ENCODE results near the gene PLD1. TPM values are rescaled to one million over a fixed set of nuclear protein-coding genes. Genes with fewer than 3 reads are reported as not detected.

Gene PLD1
- total RNA-seq, 2 donors from 2014 or later: 9.5 to 15.9 TPM

- Histone ChIP-seq H3K36me3 (ENCODE audit: control insufficient read depth, insufficient read depth, low read length) (no peaks in the 10 kb centered on the region), H3K9ac (ENCODE audit: extremely low read depth, low read length, poor library complexity, severe bottlenecking) (no peak overlapping the region), H3K9me3 (ENCODE audit: control insufficient read depth, low read length) (peaks cover 19% of the 10 kb centered on the region), H3K4me1 (ENCODE audit: control insufficient read depth, insufficient read depth, low read length) (peaks cover 3% of the 10 kb centered on the region), H3K27me3 (ENCODE audit: control insufficient read depth, insufficient read depth, low read length, poor library complexity, severe bottlenecking) (no peaks in the 10 kb centered on the region), H3K27ac (ENCODE audit: low read depth, low read length) (no peak overlapping the region), H3K4me3 (ENCODE audit: low read length) (no peak overlapping the region)
- H3K4me1 Mint-ChIP-seq: peaks cover 23% of the 10 kb centered on the region
- no peak overlapping the region for H3K27ac Mint-ChIP-seq
- DNase-seq: no peak
- peaks cover 21% of the 10 kb centered on the region for H3K36me3 Mint-ChIP-seq (ENCODE audit: low read depth)
- no peak overlapping the region for H3K4me3 Mint-ChIP-seq
- WGBS, 2 experiments (ENCODE audit: insufficient coverage in 1 of 2, insufficient read length in 1 of 2): 86% methylated on average over 2 of the region's 2 CpGs; no CpG with 5 or more reads in 1 of the 2 experiments
- H3K27me3 Mint-ChIP-seq (ENCODE audit: insufficient read depth): peaks cover 2% of the 10 kb centered on the region
- peaks cover 32% of the 10 kb centered on the region for H3K9me3 Mint-ChIP-seq
- TF ChIP-seq CTCF (conservative IDR thresholded peaks at IDR 0.05): no peak
Measured at GRCh38 chr3:171622126-171622525, 188.2 kb downstream of the PLD1 start.

- Mint-ChIP-seq H3K27ac (no peak overlapping the region), H3K27me3 (ENCODE audit: insufficient read depth) (peaks cover under 1% of the 10 kb centered on the region), H3K9me3 (peaks cover 37% of the 10 kb centered on the region), H3K4me3 (no peak overlapping the region), H3K4me1 (peaks cover 23% of the 10 kb centered on the region), H3K36me3 (ENCODE audit: low read depth) (peaks cover 30% of the 10 kb centered on the region)
- Histone ChIP-seq H3K27me3 (ENCODE audit: control insufficient read depth, insufficient read depth, low read length, poor library complexity, severe bottlenecking) (no peaks in the 10 kb centered on the region), H3K9me3 (ENCODE audit: control insufficient read depth, low read length) (peaks cover 29% of the 10 kb centered on the region), H3K27ac (ENCODE audit: low read depth, low read length) (no peak overlapping the region), H3K36me3 (ENCODE audit: control insufficient read depth, insufficient read depth, low read length) (no peaks in the 10 kb centered on the region), H3K4me3 (ENCODE audit: low read length) (no peak overlapping the region), H3K9ac (ENCODE audit: extremely low read depth, low read length, poor library complexity, severe bottlenecking) (no peak overlapping the region), H3K4me1 (ENCODE audit: control insufficient read depth, insufficient read depth, low read length) (peaks cover 3% of the 10 kb centered on the region)
- no peak for DNase-seq
- WGBS, 2 experiments (ENCODE audit: insufficient coverage in 1 of 2, insufficient read length in 1 of 2): 100% methylated on average over 1 of the region's 1 CpG; no CpG with 5 or more reads in 1 of the 2 experiments
- no peak for TF ChIP-seq CTCF (conservative IDR thresholded peaks at IDR 0.05)
Measured at GRCh38 chr3:171620825-171621434, 189.4 kb downstream of the PLD1 start.

DNA sequence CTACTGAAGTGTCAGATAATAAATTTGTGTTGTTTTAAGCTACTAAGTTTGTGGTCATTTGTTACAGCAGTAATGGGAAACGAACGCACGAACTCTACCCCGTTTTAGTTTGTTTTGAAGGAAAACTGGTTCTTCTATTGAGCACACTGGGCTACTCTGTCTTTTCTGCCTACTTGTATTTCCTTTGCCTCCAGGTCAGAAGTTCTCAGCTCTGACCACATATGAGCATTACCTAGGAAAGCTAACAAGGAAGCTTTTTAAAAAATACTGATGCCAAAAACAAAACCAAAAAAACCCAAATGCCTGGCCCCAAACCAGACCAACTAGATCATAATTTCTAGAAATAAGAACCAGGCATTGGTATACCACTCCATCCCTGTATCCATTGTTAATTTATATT lies 193.5 kb downstream of the PLD1 start:
- H3K4me3 Mint-ChIP-seq: no peak overlapping the region
- H3K9me3 ChIP-seq (ENCODE audit: control insufficient read depth, low read length): peaks cover 14% of the 10 kb centered on the region
- no peak overlapping the region for H3K27ac Mint-ChIP-seq
- H3K4me3 ChIP-seq (ENCODE audit: low read length): no peak overlapping the region
- H3K4me1 Mint-ChIP-seq: peaks cover 26% of the 10 kb centered on the region
- H3K27me3 Mint-ChIP-seq (ENCODE audit: insufficient read depth): no peaks in the 10 kb centered on the region
- H3K4me1 ChIP-seq (ENCODE audit: control insufficient read depth, insufficient read depth, low read length): peaks cover 3% of the 10 kb centered on the region
- no peak for TF ChIP-seq CTCF (conservative IDR thresholded peaks at IDR 0.05)
- no peak overlapping the region for H3K27ac ChIP-seq (ENCODE audit: low read depth, low read length)
- no peaks in the 10 kb centered on the region for H3K27me3 ChIP-seq (ENCODE audit: control insufficient read depth, insufficient read depth, low read length, poor library complexity, severe bottlenecking)
- DNase-seq: no peak
- H3K9ac ChIP-seq (ENCODE audit: extremely low read depth, low read length, poor library complexity, severe bottlenecking): no peak overlapping the region
- WGBS, 2 experiments (ENCODE audit: insufficient coverage in 1 of 2, insufficient read length in 1 of 2): 98% methylated on average over 4 of the region's 4 CpGs; no CpG with 5 or more reads in 1 of the 2 experiments
- H3K36me3 ChIP-seq (ENCODE audit: control insufficient read depth, insufficient read depth, low read length): no peaks in the 10 kb centered on the region
- H3K36me3 Mint-ChIP-seq (ENCODE audit: low read depth): peaks cover 13% of the 10 kb centered on the region
- peaks cover 13% of the 10 kb centered on the region for H3K9me3 Mint-ChIP-seq

Measured in endodermal cell (in vitro differentiated cells).